Astrocyte of the hippocampus (primary cell): ENCODE results near the gene ABCA13.
A peak's percentile ranks its signal among the peaks of the same experiment; 100 is the strongest.

Source experiments
- DNase-seq: peaks from one replicate; pipeline ENCODE4 v3.0.0; 2011; ENCODE audit warnings: low read depth, low spot score

ABCA13 gene

DNA sequence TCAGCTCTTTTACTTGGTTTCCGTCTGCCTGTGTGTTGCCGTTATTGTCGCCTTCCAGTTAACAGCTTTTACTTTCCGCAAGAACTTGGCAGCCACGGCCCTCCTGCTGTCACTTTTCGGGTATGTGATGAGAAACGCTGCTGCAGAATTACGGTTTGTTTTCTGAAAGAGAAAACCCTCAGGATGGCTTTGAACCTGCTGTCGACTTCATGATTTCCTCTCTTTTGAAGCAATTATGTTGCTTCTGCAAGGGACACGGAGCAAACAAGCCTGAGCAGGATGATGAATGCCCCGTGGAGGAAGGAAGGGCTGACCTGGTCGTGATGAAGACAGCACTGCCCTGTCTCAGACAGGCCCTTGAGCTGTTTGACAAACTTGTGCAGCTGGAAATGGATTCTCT is 339.8 kb downstream of the ABCA13 start:
- DNase-seq: peak; percentile 42

DNA sequence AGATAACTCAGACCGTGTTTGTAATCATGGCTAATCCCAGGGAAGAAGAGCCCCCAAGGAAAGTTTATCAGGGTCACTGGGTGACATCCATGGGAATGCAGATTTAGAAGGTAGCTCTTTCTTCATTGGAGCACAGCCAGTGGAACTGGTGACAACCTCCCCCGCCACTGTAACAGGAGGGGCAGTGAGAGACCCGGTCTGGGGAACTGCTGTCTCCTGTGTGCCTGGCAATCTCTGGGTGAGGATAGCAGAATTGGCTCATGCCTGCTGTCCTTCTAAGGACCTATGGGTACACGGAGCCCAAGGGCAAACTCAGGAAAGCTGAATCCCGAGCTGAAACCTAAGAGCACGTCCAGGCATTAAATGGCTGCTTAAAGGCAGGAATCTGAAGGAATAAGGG is 341.6 kb downstream of the ABCA13 start:
- DNase-seq: no peak

DNA sequence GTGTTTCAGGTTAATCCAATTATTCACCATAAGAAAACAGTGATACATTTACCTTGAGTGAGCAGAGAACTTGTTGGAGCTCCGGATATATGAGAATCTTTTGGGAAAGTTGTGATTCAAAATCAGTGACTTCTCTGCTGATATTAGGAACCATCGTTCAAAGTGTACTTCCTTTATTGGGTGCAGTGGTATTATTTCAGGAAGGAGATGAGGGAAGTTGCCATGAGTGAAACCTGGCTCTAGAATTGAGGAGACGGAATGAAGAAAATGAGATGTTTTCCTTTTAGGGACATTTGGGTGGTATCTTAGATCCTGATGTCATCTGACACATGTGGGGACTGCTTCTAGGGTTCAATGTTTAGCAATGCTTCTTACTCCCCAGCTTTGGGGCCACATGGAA is 343.9 kb downstream of the ABCA13 start:
- no peak for DNase-seq

DNA sequence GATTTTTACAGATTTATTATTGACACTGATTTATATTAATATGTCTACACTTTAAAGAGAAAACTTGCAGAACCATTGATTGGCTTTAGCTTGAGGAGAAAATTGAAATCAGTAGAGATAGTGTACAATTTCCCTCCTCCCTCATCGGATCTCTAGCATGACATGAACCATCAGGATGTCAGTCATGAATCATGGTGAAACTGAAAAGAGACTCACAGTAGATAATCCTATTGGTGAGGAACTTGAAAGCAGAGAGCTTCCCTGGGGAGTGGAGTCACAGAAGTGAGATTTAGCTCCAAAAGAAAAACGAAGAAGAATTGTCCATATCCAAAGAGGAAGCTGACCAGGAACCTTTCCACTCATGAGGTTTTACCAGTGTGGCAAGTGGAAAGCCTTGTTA is 346.8 kb downstream of the ABCA13 start:
- DNase-seq: no peak

DNA sequence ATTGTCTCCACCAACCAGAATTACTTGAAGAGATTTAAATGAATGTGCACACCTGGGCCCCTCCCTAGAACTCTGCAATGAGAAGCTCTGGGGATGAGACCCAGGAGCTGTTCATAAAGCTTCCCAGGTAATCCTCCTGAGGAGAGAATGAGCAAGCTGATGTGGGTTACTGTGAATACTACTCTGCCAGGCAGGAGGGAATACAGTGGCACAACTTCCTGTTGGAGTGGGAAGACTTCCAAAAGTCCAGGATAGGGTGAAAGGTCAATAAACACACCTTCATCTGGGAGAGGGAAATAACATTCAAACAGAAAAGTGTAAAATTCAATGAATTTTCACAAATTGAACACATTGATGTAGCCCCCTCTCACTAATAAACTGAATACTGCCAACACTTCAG is 351.4 kb downstream of the ABCA13 start:
- no peak for DNase-seq

DNA sequence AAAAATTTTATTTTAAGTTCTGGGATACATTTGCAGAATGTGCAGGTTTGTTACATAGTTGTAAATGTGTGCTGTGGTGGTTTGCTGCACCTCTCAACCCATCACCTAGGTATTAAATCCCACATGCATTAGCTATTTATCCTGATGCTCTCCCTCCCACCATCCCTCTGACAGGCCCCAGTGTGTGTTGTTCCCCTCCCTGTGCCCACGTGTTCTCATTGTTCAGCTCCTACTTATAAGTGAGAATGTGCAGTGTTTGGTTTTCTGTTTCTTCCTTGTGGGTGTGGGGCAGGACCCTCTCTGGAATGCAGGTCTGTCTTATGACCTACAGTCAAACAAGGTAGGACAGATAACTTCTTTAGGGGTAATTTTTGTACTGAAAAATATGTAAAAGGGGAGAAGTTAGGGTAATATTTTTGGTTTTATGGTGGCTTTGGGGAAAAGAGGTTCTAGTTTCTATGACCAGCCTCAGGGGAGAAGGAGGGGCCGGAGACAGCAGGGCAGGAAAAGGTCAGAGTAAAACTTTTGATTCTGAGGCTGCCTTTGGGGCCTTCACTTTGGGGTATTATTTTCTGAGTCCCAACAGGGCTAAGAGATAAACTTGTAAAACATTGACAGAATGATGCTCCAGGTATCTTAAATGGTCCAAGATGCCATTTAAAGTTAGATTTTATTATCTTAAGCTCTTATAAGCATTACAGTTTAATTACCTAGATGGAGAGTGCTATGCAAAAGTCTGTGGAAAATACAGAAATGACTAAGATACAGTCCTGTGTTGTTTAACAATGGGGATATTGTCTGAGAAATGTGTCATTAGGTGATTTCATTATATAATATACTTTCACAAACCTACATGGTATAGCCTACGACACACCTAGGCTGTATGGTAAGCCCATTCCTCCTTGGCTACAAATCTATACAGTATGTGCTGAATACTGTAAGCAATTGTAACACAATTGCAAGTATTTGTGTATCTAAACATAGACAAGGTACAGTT is 354.8 kb downstream of the ABCA13 start:
- DNase-seq: no peak

DNA sequence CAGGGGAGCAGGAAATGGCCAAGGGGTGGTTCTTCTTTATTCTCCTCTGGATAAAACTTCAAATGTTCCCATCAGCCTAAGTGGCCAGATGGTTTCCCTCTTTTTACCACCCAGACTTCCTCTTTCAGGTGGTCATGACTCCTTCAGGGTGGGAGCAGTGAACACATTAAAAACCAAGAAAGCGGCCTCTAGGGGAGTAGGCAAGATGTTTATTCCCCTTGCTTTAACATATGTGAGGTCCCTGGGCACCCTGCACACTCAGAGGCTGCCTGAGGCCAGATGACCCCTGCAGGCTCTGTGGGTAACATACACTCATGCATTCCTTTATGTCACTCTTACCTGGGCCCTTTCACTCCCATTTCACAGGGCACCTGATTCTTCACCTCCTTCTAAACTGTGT is 357.4 kb downstream of the ABCA13 start:
- no peak for DNase-seq

DNA sequence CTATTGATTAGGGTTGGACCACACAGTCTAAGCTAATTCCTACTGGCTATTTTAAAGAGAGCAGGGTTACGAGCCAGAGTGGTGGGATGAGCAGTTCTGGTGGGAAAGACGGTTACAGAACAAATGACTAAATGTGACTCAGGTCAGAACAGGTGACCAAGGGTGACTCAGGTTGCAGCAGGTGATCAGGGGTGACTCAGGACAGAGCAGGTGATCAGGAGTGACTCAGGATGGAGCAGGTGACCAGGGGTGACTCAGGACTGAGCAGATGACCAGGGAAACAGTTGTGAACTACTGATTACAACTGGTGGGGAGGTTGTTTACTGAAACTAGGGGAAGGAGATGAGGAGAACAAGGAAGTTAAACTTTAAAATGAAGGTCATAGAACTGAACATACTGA is 366.3 kb downstream of the ABCA13 start:
- DNase-seq: no peak

DNA sequence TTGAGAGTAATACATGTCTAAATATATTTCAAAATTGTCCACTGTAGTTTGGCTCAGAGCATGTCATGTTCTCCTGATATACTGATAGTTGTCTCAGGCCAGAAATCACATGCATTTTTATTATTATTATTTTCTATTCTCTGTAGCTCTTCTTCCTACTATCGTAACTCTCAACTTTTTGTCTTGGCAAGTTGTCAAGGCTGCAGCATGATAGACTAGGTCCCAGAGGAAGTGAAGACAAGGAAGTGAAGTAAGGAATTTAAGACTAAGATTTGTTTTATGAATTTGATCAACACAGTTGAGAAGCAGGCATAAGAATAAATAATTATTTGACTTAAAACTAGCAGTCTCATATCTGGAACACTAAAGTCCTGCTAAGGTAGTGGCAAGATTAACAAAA is 369.5 kb downstream of the ABCA13 start:
- DNase-seq: no peak

DNA sequence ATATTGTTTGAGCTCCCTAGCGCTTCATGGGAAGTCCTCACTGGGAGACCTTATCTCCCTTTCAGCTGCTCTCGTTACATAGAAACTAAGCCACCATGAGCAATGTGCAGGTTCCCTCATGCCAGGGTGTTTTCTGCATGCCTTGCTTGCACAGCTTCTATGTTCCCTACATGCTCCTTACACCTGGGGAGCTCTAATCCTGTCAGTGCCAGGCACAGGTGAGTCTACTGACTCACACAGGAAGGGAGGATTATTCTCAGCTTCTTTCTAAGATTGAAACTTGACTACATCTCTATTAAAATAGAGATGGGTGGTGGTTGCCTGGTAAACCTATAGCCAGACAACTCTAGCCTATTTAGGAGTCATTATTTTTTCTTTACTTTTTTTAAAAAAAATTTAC is 377.4 kb downstream of the ABCA13 start:
- DNase-seq: no peak

DNA sequence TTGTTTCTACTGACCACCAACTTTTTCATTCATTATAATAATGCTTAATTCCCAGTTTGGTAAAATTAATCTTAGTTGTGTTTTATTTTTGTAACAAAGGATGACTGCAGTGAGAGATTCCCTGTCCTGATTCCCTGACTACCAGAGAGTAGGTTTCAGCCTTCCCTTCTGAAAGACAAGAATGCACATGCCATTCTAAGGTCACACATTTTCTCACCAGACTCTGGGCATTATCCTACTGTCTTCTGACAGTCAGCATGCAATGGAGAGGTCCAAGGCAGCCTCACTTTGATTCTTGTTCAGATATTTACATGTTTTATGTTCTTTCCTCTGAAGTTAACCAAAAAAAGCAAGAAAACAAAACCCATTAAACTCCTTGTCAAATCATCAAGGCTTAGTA is 380.4 kb downstream of the ABCA13 start:
- peak; percentile 2 for DNase-seq

DNA sequence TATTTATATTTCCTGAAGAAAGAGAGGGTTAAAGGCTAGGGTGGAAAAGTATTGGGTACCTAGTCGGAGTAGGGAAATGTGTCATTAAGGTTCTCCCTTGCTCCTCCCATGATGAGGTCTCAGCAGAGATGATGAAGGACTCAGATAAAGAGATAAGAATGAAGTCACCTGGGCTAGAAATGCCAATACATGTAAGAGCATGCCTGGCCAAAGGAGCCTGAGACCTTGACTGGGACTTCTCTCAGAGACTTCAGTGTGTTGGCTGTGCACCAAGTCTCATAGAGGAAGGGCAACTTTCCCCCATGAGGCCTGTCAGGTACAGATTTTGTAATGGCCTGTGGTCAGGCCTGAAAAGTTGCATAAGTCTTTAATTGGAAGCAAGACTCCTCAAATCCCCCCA is 392.1 kb downstream of the ABCA13 start:
- DNase-seq: no peak

DNA sequence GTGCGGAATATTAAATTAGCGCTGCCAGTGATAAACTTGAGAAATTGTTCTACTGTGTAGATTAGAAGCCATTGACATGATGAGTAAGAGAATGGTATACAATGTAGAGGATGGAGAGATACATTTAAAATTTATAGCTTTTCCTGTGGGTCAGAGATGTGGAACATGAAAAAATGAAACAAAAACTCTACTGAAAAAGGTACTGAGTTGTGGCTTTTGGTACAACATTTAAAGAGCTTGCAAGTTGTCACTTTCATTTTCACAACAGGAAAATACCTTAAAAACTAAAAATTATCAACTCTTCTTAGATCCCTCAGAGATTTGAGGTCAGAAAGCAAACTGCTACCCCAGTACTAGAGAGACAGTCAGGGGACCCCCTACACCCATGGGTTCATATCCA is 404.3 kb downstream of the ABCA13 start:
- DNase-seq: no peak

DNA sequence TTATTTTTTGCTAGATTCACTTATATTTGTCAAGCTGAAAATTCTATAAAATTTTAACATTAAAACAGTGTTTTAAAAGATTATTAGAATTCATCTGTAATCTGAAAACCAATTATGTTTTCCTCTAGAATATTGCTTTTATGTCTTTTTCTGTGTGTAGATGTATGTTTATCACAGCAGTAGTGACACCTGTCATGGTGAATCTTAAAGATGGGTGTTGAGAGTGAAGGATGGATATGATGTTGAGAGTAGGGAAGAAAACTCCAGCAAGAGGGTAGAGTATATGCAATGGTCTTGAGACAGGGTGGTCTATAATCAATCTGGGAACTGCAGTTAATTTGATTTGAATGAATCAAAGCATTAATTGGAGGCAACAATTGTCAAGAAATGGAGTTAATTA is 416.2 kb downstream of the ABCA13 start:
- DNase-seq: no peak

DNA sequence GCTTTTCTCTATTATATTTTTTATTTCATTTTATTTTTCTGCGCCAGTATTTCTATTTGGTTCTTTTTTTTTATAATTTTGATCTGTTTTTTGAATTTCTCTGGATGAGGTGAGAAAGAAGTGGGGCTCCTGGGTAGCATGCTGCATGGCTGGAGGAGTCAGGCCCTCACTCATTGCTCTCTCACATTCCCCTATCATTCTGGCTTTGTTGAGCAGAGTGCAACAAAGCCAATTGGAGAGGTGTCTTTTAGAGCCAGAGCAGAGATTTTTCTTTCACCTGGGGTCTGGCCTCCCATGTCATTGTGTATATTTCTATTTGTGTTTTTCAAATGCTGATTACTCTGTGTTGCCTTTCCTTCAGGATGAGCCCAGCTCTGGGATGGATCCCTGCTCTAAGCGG is 423.1 kb downstream of the ABCA13 start:
- no peak for DNase-seq

DNA sequence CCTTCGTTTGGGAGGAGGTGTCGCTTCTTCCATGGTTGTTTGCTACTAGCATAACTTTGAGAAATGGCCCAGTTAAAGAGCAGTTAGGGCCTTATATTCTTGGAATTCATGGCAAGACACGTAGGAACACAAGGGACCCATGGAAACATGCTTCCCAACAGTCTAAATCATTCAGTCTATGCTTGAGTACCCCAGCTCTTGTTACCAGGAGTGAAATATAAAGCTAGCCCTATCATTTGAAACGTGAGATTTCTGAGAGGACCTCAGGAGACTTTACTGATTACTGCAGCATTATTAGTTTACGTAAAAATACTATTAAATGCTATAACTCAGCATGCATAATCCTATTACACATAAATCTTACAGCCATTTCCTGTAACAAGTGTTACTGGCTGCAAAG is 424.5 kb downstream of the ABCA13 start:
- DNase-seq: no peak

DNA sequence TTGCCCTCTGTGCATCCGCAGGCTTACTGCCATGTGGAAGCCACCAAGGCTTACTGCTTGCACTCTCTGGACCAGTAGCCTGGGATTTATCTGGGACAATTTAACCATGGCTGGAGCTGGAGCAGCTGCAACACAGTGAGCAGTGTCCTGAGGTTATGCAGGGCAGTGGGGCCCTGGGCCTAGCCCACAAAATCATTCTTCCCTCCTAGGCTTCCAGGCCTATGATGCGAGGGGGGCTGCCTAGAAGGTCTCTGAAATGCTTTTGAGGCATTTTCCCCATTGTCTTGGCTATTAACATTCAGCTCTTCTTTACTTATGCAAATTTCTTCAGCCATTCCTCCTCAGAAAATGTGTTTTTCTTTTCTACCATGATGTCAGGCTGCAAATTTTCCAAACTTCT is 439.4 kb downstream of the ABCA13 start:
- no peak for DNase-seq

DNA sequence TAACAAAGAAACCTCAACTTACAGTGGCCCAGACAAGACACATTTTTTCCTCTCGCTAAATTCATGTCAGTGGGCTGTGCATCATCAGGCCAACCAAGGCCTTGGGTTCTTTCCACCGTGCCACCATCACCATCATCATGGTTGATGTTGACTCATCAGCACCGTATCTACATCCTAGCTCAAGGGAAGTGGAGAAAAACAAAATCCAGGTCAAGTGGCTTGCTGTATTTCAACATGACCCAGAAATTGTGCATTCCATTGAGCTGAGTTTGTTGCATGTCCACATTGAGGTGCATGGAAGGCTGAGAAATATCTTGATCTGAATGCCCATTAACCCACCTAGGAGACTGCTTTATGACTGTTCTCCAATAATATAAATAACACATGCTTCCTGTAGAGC is 440.7 kb downstream of the ABCA13 start:
- peak; percentile 25 for DNase-seq

DNA sequence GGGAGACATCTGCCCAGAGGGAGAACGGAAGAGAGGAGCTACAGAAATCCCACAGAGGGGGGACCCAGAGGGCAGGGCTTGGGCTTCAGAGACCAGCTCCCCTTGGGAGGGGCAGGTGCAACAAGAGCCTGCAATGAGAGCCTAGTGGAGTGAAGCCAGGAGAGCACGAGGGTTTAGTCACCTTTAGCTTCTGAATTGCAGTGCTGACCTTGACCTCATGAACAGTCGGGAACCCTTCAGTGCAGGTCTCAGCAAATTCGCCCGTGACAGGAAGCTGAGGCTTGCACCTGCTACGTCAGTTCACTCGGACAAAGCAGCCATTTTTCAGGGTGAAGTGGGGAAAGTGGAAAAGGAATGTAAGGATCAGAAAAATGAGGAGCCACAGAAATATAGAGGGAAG is 446.2 kb downstream of the ABCA13 start:
- no peak for DNase-seq

DNA sequence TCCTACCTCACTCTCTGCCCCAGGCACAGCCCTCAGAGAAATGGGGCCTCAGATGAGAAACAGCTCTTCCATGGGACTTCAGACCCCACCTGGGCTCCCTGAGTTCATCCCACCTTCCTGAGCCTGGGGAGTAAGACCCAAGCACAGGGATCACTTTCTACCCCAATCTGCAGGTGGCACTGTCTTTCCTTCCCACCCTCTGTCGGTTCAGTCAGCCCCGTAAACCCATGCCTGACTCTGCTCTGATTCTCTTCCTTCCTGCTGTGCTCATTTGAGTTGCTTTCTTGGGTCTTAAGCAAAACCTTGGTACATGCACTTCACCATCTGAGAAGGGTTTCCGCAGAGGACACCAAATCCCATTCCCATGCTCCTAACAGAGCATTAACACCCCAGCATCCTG is 446.7 kb downstream of the ABCA13 start:
- DNase-seq: no peak

DNA sequence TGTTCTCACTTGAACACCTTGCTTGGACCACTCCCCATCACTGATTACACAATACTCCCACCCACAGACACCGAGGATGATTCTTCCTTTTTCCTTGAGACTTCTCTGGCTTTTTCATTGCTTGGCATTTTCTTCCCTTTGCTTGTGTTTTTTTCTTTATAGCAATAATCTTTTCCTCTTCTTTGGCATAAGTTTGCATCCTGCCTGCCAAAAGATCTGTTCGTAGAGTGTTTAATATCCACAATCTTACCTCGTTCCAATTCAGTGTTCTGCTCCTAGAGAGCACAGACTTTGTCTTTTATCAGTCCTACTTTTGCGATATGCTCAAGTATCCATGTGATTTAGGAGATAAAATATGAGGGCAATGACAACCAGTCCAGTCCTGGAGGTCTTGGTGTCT is 449.8 kb downstream of the ABCA13 start:
- DNase-seq: no peak

DNA sequence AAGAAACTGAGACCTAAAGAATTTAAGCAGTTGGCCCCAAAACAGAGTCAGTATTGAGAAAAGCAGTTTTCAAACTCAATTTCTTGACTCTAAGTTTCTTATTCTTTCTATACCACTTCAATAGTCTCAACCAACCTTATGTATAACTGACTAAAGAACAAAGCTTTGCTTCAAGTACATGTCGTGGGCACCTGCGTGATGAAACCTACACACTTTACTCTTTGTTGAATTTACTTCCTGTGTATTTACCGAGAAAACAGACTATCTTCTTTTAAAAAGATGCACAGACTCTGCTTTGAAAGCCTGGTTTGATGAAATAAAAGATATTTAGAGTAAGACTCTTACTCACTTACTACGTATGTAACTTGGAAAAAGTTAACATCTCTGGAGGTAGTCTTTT is 455.9 kb downstream of the ABCA13 start:
- DNase-seq: no peak

DNA sequence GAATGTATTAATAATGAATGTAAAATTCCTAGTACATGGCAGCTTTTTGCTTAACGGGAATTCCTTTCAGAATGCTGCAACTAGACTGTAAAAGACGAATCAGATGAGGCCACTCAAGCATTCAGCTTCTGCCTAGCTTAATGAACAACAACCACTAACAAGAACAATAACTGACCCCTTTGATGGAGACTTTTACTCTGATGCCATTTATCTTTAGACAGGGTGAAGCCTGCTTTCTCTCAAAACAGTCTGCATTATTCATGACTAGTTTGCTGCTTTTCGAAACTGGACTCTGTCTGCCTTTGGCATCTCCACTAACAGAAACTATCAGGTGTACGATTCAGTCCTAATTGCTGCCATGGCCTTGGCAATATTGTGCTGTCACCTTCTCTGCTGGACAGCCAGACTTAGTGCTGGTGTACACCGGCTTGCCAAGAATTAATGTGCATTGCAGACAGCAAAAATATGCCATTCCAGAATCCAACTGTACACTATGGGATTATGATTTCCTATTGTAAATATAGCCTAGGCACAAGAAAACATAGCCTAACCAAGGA is 457.6 kb downstream of the ABCA13 start:
- peak; percentile 18 for DNase-seq
